Measurements from ENCODE around the gene RETREG2.
A peak's percentile ranks its signal among the peaks of the same experiment; 100 is the strongest.
"Not testable (repeated sequence)": the region's sequence is repeated elsewhere in the genome, so short reads cannot be mapped to it uniquely, and the experiment has no call there.

The RETREG2 gene

DNA sequence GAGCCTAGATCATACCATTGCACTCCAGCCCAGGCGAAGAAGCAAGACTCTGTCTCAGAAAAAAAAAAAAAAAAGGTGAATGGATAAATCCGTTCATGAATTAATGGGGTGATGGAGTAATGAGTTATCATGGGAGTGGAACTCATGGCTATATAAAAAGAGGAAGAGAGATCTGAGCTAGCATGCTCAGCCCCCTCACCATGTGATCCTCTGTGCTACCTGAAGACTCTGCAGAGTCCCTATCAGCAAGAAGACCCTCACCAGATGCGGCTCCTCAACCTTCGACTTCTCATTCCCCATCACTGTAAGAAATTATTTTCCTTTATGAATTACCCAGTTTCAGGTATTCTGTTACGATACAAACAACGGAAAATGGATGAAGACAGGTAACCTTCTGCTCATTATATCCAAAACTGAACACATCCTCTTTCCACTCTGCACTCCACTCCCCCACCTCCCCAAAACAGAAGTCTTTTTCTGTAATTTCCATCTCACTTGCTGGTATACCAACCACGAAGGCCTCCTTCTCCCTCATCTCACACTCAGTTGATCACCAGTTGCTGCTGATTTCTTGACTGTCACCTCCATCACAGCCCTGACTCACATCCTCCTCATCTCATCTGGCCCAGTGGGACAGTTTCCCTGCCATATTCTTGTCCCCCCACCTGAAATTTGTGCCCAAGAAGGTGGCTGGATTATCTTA, 8.8 kb downstream of the RETREG2 start:
- no peak for DNase-seq (ENCODE audit: low read depth in 3 of 3)

DNA sequence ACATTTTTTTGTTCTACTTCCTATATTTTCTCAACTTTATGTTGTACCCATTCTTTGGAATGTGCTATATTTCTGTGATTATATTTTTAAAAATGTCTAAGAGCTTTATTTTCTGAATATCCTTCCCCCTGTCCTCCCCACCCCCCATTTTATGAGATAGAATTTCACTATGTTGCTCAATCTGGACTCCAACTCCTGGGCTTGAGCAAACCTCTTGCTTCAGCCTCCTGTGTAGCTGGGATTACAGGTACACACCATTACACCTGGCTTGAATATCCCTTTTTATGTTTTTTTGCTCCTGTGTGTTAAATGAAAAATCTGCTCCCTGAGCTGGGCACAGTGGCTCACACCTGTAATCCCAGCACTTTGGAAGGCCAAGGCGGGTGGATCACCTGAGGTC, 19.3 kb downstream of the RETREG2 start:
- no peak for DNase-seq (ENCODE audit: low read depth in 3 of 3)

DNA sequence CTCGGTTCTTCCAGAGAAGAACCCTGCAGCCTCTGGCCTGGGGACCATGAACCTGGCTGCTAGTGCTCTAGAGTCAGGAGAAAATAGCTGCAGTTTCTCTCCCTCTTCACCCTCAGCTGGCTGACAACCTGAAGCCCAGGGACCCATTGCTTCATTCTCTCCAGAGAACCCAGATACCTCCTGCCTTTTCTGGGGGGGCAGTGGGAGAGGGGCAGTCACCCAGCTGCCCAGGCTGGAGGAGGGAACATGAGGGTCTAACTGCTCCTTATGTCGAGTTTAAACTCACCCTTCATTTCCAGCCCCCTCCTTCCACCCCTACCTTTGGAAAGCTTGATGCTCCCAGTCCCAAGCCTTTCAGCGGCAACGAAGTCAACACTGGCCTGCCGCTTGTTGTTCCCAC, 20.9 kb downstream of the RETREG2 start:
- no peak for DNase-seq (ENCODE audit: low read depth in 3 of 3)

DNA sequence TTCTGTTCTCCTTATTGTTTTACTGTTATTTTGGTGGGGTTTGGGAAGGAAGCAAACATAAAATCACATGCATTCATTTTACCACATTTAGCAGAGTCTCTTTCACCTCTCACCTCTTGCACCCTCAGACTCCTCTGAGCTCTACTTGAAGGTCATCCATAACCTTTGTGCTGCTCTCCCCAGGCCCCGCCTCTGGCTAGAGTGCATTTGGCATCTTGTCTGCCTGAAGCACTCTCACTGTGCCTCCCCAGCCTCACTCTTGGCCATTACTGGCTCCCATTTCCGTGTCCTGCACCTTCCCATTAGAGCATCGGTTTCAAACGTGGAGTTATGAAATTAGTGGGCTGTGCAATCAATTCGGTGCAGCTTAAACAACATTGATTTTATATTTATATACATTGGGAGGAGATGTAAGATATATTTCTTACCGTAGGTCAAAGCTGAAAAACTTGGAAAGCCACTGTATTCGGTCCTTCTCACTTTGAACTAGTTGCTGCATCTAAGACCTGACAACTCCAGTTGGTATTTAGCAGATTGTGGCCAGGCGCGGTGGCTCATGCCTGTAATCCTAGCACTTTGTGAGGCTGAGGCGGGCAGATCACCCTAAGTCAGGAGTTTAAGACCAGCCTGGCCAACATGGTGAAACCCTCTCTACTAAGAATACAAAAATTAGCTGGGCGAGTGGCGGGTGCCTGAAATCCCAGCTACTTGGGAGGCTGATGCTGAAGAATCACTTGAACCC, 21.6 kb downstream of the RETREG2 start:
- DNase-seq (ENCODE audit: low read depth in 3 of 3) = no peak

DNA sequence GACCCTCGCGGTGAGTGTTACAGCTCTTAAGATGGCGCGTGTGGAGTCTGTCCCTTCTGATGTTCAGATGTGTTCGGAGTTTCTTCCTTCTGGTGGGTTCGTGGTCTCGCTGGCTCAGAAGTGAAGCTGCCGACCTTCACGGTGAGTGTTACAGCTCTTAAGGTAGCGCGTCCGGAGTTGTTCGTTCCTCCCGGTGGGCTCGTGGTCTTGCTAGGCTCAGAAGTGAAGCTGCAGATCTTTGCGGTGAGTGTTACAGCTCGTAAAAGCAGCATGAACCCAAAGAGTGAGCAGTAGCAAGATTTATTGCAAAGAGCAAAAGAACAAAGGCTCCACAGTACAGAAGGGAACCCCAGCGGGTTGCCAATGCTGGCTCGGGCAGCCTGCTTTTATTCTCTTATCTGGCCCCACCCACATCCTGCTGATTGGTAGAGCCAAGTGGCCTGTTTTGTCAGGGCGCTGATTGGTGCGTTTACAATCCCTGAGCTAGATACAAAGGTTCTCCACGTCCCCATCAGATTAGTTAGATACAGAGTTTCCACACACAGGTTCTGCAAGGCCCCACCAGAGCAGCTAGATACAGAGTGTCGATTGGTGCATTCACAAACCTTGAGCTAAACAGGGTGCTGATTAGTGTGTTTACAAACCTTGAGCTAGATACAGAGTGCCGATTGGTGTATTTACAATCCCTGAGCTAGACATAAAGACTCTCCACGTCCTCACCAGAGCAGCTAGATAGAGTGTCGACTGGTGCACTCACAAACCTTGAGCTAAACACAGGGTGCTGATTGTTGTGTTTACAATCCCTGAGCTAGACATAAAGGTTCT, 22.6 kb downstream of the RETREG2 start:
- DNase-seq (ENCODE audit: low read depth in 3 of 3) = not testable (repeated sequence)

DNA sequence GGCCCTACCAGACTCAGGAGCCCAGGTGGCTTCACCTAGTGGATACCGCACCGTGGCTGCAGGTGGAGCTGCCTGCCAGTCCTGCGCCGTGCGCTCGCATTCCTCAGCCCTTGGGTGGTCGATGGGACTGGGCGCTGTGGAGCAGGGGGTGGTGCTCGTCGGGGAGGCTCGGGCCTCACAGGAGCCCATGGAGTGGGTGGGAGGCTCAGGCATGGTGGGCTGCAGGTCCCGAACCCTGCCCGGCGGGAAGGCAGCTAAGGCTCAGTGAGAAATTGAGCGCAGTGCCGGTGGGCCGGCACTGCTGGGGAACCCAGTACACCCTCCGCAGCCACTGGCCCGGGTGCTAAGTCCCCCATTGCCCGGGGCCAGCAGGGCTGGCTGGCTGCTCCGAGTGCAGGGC, 23.3 kb downstream of the RETREG2 start:
- DNase-seq (ENCODE audit: low read depth in 3 of 3) = not testable (repeated sequence)

DNA sequence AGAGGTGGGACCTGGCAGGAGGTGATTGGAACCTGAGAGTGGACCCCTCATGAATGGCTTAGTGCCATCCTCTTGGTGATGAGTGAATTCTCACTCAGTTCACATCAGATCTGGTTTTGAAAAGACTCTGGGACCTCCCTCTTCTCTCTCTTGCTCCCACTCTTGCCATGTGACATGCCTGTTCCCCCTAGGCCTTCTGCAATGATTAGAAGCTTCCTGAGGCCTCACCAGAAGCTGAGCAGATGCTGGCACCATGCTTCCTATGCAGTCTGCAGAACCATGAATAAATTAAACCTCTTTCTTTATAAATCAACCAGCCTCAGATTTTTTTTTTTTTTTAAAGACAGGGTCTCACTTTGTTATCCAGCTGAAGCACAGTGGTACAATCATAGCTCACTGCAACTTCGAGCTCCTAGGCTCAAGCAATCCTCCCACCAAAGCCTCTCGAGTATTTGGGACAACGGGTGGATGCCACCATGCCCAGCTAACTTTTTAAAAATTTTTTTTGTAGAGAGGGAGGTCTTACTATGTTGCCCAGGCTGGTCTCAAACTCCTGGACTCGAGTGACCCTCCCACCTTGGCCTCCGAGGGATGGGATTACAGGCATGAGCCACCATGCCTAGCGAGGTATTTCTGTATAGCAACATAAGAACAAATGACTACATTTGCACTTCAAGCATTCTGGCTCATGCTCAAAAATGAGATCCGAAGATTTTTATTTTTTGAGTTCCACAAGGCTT, 26.5 kb downstream of the RETREG2 start:
- DNase-seq (ENCODE audit: low read depth in 3 of 3) = no peak

DNA sequence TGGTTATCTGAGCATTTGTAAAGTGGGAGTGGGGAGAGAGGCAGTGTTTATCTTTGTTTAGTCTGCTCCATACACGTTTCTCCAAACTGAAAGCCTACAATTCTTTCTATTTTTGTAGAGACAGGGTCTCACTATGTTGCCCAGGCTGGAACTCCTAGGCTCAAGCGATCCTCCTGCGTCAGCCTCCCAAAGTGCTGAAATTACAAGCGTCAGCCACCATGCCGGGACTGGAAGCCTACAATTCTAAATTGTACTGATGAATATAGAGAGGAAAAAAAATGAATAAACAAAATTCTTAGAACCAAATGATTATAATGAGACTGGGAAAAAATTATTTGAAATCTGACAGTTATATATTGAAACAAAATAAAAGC, 27.1 kb downstream of the RETREG2 start:
- DNase-seq (ENCODE audit: low read depth in 3 of 3) = no peak

DNA sequence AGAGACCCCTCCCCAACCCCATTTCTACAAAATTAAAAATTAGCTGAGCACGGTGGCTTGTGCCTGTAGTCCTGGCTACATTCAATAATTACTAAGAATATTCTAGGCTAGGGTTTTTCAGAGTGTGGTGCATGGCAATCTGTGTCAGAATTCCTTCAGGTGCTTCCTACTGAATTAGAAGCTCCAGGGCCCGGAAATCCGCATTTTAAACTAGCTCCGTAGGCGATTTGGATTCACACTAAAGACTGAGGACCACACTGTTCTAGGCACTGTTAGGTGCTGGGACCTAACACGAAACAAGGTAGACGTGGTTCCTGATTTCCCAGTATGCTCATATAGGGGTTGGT, 27.9 kb downstream of the RETREG2 start:
- no peak for DNase-seq (ENCODE audit: low read depth in 3 of 3)

DNA sequence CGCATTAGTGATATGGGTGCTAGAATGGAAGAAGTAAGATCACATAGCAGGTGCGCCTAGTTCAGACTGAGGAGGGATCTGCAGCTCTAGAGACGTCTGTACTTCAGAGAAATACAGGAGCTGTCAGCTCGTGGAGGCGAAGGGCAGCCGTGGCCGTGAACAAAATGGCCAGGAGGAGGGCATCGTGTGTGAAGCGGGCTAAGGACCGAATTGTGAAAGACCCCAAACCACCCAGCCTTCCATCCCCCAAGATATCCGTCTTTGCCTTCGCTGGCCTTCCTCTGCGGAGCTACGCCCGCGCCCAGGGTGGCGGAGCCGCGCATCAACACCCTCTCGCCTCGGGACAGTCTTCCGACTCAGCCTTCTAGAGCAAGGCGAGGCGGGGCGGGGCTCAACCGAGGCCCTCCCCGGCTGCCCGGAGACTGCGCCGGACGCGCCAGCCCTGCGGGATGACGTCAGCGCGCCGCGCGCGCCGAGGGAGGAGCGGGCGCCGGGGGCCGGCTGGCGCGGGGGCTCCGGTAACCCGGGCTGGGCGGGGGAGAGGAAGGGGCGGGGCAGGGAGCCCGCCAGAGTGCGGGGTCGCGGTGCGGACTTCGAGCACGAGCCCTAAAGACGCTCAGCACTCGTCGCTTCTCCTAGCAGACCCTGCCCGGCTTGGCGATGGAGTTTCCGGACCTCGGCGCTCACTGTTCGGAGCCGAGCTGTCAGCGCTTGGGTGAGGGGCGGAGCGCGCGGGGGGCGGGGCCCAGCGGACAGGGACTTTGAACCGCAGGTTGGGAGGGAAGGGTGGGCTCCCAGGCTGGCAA, 28.5 kb downstream of the RETREG2 start, which contains the start of gene ZFAND2B:
ZFAND2B (plus strand) TSS at position 455 of the 806 bp plus-strand sequence; CDS start at position 661, 206 bp downstream.
- DNase-seq (ENCODE audit: low read depth in 3 of 3) = peak; percentile 89 to 93 (median 91)

DNA sequence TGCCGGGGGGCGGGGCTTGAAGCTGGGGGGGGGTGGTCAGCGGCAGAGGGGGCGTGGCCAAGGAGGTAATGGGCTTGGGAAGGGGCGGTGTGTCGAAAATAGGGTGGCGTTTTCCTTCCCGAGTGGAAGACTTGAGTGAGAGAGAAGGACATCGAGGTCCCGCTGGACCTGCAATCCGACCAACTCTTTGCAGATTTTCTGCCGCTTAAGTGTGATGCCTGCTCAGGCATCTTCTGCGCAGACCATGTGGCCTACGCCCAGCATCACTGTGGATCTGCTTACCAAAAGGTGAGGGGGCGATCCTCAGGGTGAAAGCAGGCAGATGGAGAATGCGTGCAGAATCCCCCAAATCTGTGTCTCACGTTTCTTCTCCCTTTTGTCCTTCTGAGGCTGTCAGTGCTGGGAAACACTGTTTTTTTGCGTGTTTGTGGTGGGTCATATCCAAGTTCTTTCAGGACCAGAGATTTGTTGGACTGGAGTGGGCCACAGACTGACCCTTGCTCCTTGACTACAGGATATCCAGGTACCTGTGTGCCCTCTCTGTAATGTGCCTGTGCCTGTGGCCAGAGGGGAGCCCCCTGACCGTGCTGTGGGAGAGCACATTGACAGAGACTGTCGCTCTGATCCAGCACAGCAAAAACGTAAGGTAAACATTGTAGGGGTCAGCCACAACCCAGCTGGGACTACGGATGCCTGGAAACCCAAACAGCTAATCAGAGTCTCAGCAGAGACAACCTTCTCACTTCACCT, 29.2 kb downstream of the RETREG2 start:
- DNase-seq (ENCODE audit: low read depth in 3 of 3) = no peak

DNA sequence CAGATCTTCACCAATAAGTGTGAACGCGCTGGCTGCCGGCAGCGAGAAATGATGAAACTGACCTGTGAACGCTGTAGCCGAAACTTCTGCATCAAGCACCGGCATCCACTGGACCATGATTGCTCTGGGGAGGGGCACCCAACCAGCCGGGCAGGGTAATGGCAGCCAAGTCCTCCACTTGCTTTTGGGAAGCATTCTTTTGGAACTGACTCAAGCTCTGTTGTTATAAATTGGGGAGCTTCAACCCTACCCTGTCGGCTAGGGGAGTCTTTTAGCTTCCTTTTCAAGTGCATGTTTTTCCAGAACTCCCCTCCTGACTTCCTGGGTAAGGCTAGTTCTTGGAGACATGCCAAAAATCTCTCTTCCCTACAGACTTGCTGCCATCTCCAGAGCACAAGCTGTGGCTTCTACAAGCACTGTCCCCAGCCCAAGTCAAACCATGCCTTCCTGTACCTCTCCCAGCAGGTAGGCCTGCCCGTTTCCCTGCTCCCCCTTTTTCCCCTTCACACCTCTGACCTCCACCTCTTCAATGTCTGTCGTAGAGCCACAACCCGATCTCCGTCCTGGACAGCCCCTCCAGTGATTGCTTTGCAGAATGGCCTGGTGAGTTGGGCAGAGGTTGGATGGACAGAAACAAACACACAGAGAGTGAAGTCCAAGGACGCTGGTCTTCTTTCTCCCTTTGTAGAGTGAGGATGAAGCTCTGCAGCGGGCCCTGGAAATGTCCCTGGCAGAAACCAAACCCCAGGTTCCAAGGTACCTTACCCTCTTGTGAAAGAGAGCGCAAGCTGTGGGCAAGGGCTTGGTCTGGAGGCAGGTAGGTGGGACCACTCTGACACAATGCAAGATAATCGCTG, 30.0 kb downstream of the RETREG2 start:
- no peak for DNase-seq (ENCODE audit: low read depth in 3 of 3)

DNA sequence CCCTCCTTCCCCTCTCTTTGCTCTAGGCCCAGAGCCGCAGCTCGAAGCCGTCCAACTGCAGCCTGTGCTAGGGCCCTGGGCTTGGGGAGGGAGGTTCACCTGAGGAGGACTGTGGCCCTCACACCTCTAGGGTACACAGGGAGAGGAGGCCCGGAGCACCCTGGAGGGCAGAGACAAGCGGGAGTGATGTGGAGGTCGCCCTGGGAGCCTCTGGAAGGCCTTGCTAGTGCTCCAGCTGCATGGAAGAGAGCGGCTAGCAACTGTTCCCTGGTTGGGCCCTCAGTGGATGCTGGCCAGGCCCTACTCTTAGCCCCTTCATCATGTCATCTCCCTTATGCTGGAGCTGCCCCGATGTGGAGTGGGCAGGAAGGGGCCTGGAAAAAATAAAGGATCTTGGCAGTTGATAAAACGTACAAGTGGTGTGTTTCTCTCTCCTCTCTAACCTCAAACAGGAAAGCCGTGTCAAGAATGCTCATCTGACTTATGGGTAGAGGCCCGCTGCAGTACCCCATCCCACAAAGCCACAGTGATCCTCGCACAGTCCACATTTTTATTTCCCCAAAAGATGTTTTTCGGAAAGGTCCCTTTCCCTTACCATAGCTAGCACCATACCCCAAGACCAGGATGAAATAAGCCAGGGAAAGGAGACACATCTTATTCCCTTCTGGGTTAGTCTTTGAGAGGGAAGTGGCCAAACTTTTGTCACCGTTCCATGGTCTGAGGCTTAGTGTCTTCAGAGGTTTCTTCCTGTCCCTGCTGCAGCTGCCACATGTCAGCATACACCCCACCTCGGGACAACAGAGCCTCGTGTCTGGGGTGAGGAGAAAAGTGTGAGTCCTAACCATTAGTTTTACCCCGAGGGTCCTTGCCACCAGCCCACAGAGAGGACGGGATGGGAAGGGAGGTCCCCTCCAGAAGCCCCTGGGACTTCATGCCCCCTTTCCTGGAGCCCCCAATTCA, 31.4 kb downstream of the RETREG2 start:
- DNase-seq (ENCODE audit: low read depth in 3 of 3) = no peak

DNA sequence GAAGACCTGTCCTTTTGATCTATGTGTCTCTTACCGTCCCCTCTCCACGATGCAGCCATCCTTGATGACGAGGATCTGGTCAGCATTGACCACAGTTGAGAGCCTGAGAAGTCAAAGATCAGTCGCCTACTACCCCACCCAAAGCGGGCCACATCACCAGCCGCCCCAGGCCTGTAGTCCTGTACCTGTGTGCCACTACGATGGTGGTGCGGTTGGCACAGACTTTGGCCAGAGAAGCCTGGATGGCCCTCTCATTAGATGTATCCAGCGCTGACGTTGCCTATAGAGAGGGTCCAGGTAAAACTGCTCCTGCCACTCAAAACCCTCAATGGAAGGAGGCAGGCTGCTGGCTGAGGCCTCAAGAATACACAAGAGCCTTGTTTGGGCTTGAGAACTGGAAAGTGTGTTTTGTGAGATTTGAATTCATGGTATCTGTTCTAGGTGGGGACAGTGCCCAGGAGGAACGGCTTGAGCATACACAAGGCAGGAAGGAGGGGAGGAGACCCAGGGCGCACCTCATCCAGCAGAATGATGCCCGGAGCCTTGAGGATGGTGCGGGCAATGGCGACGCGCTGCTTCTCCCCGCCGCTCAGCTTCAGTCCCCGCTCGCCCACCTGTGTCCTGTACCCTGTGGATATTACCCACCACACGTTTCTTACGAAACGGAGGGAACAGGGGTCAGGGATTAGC, 32.3 kb downstream of the RETREG2 start:
- DNase-seq (ENCODE audit: low read depth in 3 of 3) = no peak

DNA sequence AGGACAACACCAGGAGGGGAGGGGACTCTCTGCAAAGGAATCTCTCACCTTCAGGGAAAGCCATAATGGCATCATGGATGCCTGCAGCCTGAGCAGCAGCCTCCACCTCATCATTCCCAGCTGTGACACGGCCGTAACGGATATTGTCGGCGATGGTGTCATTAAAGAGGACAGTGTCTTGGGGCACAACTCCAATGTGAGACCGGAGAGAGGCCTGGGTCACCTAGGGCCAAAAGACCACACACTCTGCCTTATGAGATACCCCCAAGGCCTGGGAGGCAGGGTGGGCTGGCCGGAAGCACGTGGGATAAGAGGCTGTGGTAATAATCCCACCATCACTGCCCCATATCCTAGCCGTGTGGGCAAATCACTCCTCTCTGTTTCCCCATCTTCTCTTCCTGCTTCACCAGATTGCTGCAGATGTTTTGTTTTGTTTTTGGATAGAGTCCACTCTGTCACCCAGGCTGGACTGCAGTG, 32.8 kb downstream of the RETREG2 start:
- DNase-seq (ENCODE audit: low read depth in 3 of 3) = no peak

DNA sequence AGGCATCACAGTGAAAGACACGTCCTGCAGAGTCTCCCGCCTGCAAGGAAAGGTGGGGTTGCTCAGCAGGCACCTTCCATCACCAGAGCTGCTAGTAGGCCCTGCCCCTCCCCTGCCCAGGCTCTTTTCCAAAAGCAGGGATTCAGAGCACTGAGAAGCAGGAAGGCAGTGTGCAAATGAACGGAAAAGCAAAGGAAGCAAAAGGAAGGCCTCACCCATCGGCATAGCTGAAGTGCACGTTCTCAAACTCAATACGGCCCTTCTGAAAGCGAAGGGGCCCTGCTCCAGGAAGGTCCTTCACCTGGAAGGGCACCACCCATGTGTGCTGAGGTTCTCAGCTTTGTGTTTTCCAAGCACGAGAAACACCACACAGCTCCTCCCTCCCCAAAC, 34.9 kb downstream of the RETREG2 start:
- no peak for DNase-seq (ENCODE audit: low read depth in 3 of 3)

DNA sequence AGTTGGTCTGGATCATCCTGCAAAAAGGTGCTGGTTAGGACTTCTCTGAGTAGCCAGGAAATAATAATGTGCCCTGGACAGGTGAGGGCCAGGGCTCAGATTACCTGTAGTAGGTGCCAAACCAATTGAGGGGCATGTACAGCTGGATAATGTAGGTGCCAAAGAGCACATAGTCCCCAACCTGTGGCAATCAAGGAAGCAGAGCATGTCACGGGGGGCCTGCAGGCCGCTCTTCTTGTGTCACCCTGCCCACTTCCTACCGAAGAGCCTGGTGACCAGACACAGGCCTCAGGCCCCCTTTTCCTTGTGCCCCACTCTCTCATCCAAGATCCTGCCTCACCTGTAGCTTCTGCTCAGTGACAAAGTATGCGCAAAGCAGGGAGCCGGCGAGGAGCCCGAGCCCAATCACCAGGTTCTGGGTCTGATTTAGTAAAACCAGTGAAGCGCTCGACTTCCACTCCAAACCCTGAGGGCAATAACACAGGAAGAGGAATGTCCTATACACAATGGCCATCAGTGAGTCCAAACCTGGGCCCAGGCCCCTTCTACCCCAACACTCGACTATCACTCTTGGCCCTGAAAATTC, 35.5 kb downstream of the RETREG2 start:
- DNase-seq (ENCODE audit: low read depth in 3 of 3) = no peak

All from stimulated activated CD4-positive, alpha-beta T cell treated with anti-CD3 and anti-CD28 coated beads, TNF-alpha, amount 100 ng/mL, for 4 hours (primary cell).